IPS-20b (cell line): ENCODE results near the gene FARS2.
"Not testable (repeated sequence)": the region's sequence is repeated elsewhere in the genome, so short reads cannot be mapped to it uniquely, and the experiment has no call there.

Experiments
- H3K27ac ChIP-seq: one replicate; pipeline ENCODE4 v1.5.1; 2013; ENCODE audit warnings: low read length
- H3K27me3 ChIP-seq: 2 replicates; pipeline ENCODE4 v1.6.1; 2013; ENCODE audit warnings: mild to moderate bottlenecking, low read length, inconsistent platforms; ENCODE audit not compliant: insufficient read depth
- H3K36me3 ChIP-seq: 2 replicates; pipeline ENCODE4 v1.6.1; 2013; ENCODE audit warnings: low read depth, mild to moderate bottlenecking, inconsistent platforms, low read length, moderate library complexity; ENCODE audit not compliant: insufficient read depth
- H3K4me1 ChIP-seq: 2 replicates; pipeline ENCODE4 v1.6.1; 2013; ENCODE audit warnings: mild to moderate bottlenecking, control low read depth, inconsistent platforms, low read length, moderate library complexity; ENCODE audit not compliant: insufficient read depth
- H3K4me3 ChIP-seq: 2 replicates; pipeline ENCODE4 v1.5.1; 2013; ENCODE audit warnings: mild to moderate bottlenecking, low read length, inconsistent platforms
- H3K9ac ChIP-seq: 2 replicates; pipeline ENCODE4 v1.6.1; 2013; ENCODE audit warnings: low read depth, mild to moderate bottlenecking, inconsistent platforms, low read length, moderate library complexity
- H3K9me3 ChIP-seq: 2 replicates; pipeline ENCODE4 v1.6.1; 2013; ENCODE audit warnings: mild to moderate bottlenecking, low read depth, low read length, inconsistent platforms; ENCODE audit not compliant: insufficient read depth

FARS2 gene

DNA sequence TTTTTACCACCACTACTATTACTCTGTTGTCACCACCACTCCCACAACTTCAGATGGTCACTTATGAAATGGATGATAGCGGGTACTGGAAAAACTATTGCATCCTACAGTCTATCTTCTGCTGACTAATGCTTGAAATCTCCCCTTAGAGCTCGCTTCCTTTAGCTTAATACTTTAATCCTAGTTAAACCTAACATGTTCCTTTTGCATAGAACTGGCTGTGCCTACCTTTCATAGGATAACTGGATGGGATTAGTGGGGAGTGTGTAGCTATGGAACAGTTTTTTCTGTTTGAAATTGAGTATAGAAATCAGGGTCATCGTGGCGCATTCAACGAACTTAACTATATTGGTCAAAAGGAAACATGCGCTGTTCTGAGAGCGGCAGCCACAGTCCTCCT is 294.7 kb downstream of the FARS2 start:
- H3K4me3 ChIP-seq: no peak overlapping the region
- no peaks in the 10 kb centered on the region; the same call in 1 of the 2 replicates for H3K4me1 ChIP-seq
- H3K9ac ChIP-seq: no peak overlapping the region
- no peaks in the 10 kb centered on the region for H3K36me3 ChIP-seq
- no peak overlapping the region for H3K27ac ChIP-seq
- H3K9me3 ChIP-seq: no peaks in the 10 kb centered on the region; the same call in 1 of the 2 replicates
- H3K27me3 ChIP-seq: no peaks in the 10 kb centered on the region

DNA sequence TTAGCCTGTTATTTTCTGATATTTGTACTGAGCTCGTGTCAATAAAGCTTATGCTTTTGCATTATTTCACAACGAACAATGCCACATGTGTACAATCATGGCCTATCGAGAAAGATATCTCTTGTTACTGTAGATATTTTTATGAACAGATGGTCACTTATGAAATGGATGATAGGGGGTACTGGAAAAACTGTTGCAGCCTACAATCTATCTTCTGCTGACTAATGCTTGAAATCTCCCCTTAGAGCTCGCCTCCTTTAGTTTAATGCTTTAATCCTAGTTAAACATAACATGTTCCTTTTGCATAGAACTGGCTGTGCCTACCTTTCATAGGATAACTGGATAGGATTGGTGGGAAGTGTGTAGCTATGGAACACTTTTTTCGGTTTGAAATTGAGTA is 296.2 kb downstream of the FARS2 start:
- Histone ChIP-seq H3K36me3 (no peaks in the 10 kb centered on the region), H3K9ac (no peak overlapping the region), H3K27me3 (no peaks in the 10 kb centered on the region), H3K27ac (no peak overlapping the region), H3K9me3 (no peaks in the 10 kb centered on the region), H3K4me1 (no peaks in the 10 kb centered on the region; the same call in 1 of the 2 replicates), H3K4me3 (no peak overlapping the region)

DNA sequence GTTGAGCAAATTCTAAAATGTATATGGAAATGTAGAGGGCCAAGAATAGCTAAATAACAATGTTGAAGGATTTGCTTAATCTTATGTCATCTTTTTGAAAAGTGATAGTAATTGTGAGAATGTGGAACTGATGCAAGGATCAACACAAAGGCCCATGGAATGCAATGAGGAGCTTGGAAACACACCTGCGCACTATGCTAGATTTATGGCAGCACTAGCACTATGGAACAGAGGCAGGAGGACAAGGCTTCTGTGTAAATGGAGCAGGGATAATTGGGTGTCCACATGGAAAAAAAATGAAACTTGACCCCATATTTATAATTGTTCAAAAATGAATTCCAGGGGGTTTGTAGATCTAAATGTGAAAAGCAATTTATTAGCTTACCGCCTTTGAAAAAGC is 298.3 kb downstream of the FARS2 start:
- Histone ChIP-seq H3K27me3 (no peaks in the 10 kb centered on the region), H3K27ac (no peak overlapping the region), H3K4me1 (peaks cover 16% of the 10 kb centered on the region), H3K9ac (no peak overlapping the region), H3K36me3 (no peaks in the 10 kb centered on the region), H3K9me3 (no peaks in the 10 kb centered on the region), H3K4me3 (no peak overlapping the region)

DNA sequence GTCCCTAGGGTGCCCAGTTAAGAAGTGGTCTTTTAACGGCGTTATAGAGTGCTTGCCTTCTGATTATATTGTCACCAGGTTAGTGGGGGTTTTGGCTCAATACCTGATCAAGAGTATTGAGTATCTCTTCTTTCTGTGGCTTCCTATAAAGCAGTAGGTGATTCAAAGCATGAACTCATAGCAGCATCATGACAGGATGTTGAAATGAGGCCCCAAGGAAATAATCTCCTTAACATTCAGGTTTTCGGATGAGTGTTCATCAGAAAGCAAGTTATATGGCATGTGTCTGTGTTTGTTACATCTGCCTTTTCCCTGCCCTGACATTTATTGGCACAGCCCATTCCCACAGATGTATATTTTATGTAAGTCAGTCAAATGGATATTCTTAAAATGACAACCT is 301.0 kb downstream of the FARS2 start:
- H3K9ac ChIP-seq: no peak overlapping the region
- H3K27me3 ChIP-seq: no peaks in the 10 kb centered on the region

DNA sequence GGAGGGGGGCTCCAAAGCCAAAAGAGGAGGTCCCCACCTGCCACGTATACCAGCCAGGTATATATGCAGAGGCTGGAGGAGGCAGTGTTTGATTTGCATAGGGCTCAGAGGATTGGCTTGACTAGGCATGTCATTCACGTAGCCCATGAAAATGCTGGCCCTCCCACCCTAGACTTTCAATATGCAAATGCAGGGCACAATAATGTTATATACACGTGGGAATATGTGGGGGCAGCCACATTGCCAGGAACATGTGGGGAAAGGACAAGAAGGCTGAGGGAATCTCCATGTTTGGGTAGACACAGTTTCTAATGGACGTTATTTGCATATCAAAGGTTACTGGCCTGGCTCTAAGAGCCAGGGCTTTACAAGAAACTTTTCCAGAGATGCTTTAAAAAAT is 301.8 kb downstream of the FARS2 start:
- Histone ChIP-seq H3K4me1 (peaks cover 18% of the 10 kb centered on the region), H3K36me3 (no peaks in the 10 kb centered on the region), H3K4me3 (no peak overlapping the region), H3K27me3 (no peaks in the 10 kb centered on the region), H3K9me3 (peaks cover 9% of the 10 kb centered on the region; the same call in 1 of the 2 replicates), H3K9ac (no peak overlapping the region), H3K27ac (no peak overlapping the region)

More for the DNA sequence above, 301.0 kb downstream of the FARS2 start:
- Histone ChIP-seq H3K36me3 (no peaks in the 10 kb centered on the region), H3K9me3 (peaks cover 9% of the 10 kb centered on the region; the same call in 1 of the 2 replicates), H3K4me3 (no peak overlapping the region), H3K4me1 (peaks cover 18% of the 10 kb centered on the region), H3K27ac (no peak overlapping the region)

DNA sequence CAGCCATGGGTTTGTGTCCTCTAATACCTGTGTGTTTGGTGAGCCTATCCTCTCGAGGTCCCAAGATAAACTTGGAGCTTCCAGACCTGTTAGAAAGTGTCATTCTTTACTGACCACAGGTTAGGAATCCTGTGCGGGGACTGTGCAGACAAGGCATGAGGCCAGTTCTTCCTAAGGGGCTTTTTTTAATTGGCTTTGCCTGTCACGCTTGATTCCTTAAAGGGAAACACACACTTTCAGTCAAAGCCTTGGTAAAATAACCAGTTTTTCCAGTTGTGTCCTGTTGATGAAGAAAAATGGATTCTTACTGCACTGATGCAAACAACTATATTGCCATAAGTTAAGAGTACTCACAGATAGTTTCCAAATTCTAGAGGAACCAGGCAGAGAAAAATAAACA is 303.4 kb downstream of the FARS2 start:
- not testable (repeated sequence) for H3K27ac ChIP-seq, H3K27me3 ChIP-seq, H3K9ac ChIP-seq, H3K9me3 ChIP-seq, H3K36me3 ChIP-seq, H3K4me3 ChIP-seq
- peaks cover 18% of the 10 kb centered on the region for H3K4me1 ChIP-seq

DNA sequence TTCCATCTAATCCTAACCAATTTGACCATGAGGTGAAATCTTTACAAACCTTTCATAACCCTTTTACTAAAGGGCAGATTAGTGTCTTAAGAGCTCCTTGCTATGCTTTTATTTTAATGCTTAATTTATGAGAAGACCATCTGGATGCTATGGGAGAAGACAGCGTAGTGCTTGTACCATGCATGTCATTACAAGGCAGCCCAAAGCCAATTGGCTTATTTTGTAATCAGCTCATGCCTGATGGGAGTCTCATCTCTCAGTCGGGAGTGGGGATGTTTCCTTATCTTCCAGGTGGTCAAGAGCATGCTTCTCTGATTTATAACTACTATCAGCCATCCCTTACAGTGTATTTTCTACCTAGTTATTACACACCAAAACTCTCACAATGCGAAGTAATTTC is 304.7 kb downstream of the FARS2 start:
- peaks cover 9% of the 10 kb centered on the region; the same call in 1 of the 2 replicates for H3K9me3 ChIP-seq
- peaks cover 18% of the 10 kb centered on the region for H3K4me1 ChIP-seq

DNA sequence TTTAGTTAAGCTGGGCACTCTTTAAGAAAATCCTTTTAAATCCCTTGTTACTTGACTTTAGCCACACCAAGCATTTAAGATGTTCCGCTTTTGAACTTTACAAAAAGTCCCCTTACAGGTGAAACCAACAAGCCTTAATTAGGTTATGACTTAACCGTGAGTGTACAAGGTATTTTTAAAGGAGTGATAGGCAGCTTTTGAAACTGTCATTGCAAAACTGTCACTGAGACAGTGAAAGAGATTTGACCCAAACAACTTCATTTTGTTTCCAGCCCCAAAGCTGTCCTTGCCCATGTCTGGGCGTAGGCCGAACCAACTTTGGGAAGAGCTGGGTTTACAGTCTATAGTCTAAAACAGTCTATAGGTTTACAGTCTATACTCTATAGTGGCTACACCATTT is 305.4 kb downstream of the FARS2 start:
- Histone ChIP-seq H3K9me3 (peaks cover 9% of the 10 kb centered on the region; the same call in 1 of the 2 replicates), H3K27me3 (no peaks in the 10 kb centered on the region), H3K36me3 (no peaks in the 10 kb centered on the region), H3K4me3 (no peak overlapping the region), H3K9ac (no peak overlapping the region), H3K27ac (no peak overlapping the region), H3K4me1 (peaks cover 18% of the 10 kb centered on the region)

More for the DNA sequence above, 304.7 kb downstream of the FARS2 start:
- no peak overlapping the region for H3K9ac ChIP-seq
- H3K27ac ChIP-seq: no peak overlapping the region
- H3K27me3 ChIP-seq: no peaks in the 10 kb centered on the region
- no peaks in the 10 kb centered on the region for H3K36me3 ChIP-seq
- no peak overlapping the region for H3K4me3 ChIP-seq

DNA sequence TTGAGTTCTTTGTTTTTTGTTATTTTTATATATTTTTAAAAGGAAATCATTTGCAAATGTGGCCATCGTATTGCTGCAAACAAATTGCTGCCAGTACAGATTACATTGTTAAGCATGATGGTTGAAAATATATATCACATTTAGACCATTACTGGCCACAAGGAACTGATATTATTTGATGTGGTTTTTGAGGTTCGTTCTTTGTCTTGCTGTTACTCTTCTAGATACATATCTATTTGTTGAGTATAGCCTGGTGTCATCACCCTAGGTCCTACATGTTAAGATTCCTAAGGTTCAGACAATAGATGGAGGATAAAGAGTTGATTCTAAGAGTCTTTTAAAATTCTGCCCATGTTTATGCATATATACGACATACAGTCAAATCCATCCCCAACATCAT is 306.0 kb downstream of the FARS2 start:
- peaks cover 18% of the 10 kb centered on the region for H3K4me1 ChIP-seq
- no peaks in the 10 kb centered on the region for H3K27me3 ChIP-seq
- H3K9ac ChIP-seq: no peak overlapping the region
- H3K4me3 ChIP-seq: no peak overlapping the region
- H3K27ac ChIP-seq: no peak overlapping the region
- no peaks in the 10 kb centered on the region for H3K36me3 ChIP-seq
- peaks cover 9% of the 10 kb centered on the region; the same call in 1 of the 2 replicates for H3K9me3 ChIP-seq

DNA sequence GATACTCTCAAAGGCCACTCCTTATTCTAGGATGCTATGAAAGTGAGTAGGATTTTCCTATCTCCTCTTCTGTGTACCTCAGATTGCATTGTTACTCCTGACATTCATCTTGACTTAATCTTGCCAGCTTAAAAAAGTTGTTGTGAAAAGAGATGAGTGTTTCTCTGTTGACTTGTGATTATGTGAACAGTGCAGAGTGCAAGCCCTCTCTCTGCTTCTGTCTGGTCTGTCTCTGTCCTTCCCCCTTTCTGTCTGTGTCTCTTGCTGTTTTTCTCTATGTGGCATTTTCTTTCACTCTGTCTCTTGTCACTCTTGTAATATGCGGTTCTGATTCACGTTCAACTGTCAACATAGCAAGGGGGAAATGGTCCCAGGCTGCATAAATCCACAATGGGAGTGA is 306.6 kb downstream of the FARS2 start:
- Histone ChIP-seq H3K4me3 (no peak overlapping the region), H3K4me1 (peaks cover 18% of the 10 kb centered on the region), H3K9ac (no peak overlapping the region), H3K27ac (no peak overlapping the region), H3K27me3 (no peaks in the 10 kb centered on the region), H3K36me3 (no peaks in the 10 kb centered on the region), H3K9me3 (peaks cover 9% of the 10 kb centered on the region; the same call in 1 of the 2 replicates)

DNA sequence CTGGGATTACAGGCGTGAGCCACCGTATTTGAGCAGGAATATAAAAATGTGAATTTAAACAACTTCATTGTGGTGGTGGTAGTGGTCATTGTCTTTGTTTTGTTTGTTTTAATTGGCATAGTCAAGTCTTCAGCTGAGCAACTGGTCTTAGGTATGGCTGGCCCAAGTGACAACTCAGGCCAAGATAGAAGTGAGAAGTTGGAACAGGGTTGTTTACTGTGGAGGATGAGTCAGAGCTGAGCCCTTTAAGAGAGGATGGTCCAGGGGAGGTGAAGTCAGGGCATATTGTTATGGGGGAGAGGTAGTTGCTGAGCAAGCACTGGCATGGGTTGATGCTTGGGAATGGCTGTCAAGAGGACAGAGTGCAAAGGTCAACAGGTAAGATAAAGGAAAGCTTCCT is 308.2 kb downstream of the FARS2 start:
- Histone ChIP-seq H3K4me3 (no peak overlapping the region), H3K4me1 (peaks cover 4% of the 10 kb centered on the region), H3K27ac (no peak overlapping the region), H3K9ac (no peak overlapping the region), H3K36me3 (no peaks in the 10 kb centered on the region), H3K27me3 (no peaks in the 10 kb centered on the region), H3K9me3 (peaks cover 9% of the 10 kb centered on the region; the same call in 1 of the 2 replicates)

DNA sequence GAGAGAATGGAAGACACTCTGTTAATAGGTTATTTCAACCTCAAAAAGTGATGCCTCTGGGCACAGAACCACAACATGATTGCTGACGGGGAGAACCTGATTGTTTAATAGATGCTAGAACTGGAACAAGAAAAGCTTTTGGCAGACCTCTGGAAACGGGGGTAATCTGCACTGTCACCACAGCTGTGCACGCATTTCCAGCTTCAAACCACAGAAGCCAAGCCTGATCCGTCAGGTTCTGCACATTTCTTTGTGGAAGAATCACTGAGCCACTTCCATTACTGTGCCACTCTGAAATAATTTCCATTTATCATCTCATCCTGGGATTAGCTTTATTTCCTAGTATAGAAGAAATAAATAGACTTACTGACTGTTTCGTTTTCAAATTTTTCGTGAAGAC is 309.3 kb downstream of the FARS2 start:
- Histone ChIP-seq H3K36me3 (no peaks in the 10 kb centered on the region), H3K27me3 (no peaks in the 10 kb centered on the region), H3K27ac (no peak overlapping the region), H3K4me3 (no peak overlapping the region), H3K9me3 (peaks cover 2% of the 10 kb centered on the region), H3K4me1 (no peaks in the 10 kb centered on the region), H3K9ac (no peak overlapping the region)
